Stimulated activated CD8-positive, alpha-beta memory T cell treated with anti-CD3 and anti-CD28 coated beads, Interleukin-7, amount 100 ng/mL, for 4 hours (primary cell): ENCODE results near the gene KIF18B.

Source experiments
- DNase-seq, 2 donors: peaks; one replicate each; pipeline ENCODE4 v3.0.0-alpha.2; 2020; ENCODE audit warnings: low read depth in 2 of 2

The KIF18B gene

DNA sequence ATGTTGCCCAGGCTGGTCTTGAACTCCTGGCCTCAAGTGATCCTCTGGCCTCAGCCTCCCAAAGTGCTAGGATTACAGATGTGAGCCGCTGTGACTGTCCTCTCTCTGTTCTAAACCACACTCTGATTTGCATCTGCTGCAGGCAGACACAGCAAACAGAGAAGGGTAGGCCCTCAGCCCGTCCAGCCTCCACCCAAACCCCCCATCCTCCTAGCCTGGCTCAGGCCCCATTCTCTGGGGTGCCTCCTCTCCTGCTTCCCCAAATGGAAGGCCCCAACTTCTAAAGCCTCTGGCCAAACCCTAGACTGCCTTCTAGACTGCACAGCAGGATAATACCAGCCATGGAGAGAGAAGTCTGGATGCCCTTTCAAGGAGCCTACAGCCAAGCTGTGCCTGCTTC is 28.2 kb downstream of the KIF18B start:
- DNase-seq: no peak

DNA sequence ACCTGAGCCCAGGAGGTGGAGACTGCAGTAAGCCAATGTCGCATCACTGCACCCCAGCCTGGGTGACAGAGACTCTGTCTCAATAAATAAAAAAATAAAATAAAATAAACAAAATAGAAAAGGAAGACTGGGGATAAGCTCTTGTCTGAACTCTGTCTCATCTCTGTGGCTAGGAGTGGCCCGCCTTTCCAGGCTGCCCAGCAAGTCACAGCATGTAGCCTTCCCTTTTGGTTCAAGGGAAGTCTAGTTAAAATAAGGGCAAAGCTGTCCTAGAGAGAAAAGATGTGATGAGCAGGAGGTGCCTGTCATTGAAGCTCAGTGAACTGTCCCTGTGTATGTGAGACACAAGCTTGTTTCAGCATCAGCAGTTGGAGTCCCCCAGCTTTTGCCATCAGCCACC is 29.6 kb downstream of the KIF18B start:
- no peak for DNase-seq

DNA sequence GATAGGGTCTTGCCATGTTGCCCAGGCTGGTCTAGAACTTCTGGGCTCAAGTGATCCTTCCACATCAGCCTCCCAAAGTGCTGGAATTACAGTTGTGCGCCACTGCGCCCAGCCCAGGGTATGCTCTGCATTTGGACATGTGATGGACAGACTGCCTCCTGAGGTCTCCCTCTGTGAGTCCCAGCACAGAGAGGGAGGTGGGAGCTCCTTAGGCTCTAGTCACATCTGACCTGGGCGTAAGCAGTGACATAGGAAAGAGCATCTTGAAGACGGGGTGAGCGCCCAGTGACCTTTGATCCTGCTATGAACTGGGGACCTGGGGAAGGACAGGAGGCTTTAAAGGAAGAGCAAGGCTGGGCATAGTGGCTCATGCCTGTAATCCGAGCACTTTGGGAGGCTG is 30.1 kb downstream of the KIF18B start:
- DNase-seq: no peak

DNA sequence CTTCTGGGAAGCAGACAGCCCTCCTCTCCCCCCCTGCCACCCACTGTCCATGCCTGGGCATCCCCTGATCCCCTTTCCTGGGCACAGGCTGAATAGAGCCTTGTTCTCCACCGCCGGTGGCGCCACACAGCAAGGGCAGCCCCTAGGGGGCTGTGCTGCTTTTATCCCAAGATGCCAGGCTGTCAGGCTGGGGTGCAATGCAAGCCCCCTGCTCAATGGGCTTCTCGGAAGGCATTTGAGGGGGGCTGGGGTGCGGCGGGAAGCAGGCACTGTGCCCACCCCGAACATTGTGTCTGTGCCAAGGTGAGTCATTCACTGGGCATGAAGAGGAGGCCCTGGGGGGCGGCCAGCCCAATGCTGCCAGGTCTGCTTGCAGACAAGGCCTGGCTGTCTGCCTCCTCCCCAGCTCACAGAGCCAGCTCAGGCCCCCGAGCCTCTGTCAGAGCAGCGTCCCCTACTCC is 30.8 kb downstream of the KIF18B start:
- DNase-seq: no peak

DNA sequence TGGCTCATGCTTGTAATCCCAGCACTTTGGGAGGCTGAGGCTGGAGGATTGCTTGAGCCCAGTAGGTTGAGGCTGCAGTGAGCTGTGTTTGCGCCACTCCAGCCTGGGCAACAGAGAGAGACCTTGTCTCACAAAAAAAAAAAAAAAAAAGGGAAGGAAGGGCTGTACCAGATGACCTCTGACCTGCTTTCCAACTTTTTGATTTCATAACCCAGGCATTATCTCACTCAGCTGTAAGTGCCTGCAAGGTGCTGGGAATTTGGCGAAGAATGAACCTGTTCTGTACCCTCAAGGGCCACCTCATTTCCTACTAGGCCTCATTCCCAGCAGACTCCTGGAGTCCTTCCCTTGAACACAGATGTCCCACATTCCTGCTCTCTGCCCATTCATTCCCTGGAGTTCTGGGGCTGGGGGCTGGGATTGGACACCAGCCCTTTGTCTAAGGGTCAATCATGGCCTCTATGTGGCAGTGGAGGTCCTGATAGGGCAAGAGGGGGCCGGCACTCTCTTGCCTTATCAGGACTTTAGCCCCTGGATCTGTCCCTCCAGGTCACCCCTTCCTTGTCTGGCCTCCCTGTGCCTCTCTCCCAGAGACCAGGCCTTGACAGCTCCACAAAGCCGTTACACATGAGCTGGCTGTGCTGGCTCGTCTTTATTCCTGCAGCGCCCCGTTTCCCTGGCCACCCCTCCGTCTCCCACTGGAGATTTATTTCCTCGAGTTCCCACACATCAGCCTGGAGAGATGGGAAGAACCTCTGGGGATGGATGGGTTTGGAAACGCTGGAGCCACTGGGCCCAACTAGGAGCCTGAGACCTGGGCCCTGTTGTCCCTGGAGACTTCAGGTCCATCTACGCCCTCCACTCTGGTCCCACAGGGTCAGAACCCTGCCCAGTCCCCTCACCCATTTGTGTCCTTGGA is 31.5 kb downstream of the KIF18B start:
- DNase-seq: no peak

DNA sequence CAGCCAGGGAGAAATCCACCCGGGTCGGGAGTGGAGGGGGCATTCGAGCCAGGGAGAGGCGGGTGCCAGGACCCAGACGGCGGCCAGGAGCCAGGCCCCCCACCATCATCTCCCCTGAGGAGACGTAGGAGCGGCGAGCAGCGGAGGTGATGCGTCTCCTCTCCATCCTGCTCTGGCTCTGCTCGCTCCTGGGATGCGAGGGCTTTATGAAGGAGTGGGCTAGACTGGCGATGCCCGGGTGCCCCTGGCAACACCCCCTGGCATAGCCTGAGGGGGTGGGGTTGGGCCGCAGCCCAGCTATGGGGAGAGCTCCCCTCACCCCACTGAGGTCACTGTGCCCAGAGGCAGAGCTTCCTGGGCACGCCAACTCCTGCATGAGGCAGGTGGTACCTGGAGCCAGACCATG is 32.2 kb downstream of the KIF18B start, which contains the start of gene GFAP:
Gene GFAP (minus strand): TSS at position 180 of the 406 bp plus-strand sequence. CDS start 14 bp downstream, at position 166.
- no peak for DNase-seq

DNA sequence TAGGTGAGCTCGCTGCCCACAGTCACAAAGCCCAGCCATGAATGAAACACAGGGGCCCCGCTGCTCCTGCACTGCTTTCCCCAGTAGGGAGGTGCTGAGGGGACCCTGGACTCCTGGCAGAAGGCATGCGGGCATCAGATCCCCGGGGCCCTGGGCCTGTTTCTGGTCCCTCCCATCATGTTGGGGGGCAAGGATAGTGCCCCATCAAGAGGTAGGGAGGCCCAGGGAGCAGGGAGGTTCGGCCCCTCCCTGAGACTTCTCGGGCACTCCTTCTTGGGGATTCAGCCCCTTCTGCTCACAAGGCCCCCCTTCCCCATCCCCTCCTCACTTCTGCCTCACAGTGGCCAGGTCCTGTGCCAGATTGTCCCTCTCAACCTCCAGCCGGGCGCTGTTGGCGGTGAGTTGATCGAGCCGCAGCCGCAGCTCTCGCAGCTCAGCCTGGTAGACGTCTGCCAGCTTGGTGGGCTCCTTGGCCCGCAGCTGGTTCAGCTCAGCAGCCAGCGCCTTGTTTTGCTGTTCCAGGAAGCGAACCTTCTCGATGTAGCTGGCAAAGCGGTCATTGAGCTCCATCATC is 32.8 kb downstream of the KIF18B start:
- no peak for DNase-seq

DNA sequence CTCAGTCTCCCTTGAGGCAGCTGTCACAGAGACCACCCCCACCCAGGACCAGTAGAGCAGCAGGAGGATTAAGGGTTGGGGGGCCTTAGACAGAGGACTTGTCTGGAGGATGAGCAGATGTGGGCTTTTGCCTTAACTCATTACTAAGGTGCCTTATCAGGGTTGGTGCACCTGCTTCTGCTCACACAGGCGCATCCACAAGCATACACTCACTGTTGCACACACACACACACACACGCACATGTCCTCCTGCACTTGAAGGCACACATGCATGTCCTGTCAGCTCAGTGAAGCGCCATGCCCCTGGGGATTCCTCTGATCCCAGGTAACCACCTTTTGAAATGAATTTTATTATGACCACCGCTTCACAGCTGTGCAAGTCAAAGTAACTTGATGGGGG is 33.4 kb downstream of the KIF18B start:
- DNase-seq: no peak

DNA sequence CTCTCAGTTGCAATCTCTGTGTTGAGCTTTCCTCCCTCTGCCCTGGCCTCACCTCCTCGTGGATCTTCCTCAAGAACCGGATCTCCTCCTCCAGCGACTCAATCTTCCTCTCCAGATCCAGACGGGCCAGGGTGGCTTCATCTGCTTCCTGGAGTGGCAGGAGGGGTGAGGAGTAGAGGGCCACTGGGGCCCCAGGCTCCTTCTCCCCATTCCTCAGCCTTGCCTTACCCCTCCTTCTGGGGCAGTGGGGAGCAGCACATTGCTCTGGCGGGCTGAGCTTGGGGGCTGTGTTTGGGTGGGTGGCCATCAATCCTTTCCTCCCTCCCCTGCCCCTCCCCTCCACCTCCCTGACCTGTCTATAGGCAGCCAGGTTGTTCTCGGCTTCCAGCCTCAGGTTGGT is 33.9 kb downstream of the KIF18B start:
- DNase-seq: no peak

DNA sequence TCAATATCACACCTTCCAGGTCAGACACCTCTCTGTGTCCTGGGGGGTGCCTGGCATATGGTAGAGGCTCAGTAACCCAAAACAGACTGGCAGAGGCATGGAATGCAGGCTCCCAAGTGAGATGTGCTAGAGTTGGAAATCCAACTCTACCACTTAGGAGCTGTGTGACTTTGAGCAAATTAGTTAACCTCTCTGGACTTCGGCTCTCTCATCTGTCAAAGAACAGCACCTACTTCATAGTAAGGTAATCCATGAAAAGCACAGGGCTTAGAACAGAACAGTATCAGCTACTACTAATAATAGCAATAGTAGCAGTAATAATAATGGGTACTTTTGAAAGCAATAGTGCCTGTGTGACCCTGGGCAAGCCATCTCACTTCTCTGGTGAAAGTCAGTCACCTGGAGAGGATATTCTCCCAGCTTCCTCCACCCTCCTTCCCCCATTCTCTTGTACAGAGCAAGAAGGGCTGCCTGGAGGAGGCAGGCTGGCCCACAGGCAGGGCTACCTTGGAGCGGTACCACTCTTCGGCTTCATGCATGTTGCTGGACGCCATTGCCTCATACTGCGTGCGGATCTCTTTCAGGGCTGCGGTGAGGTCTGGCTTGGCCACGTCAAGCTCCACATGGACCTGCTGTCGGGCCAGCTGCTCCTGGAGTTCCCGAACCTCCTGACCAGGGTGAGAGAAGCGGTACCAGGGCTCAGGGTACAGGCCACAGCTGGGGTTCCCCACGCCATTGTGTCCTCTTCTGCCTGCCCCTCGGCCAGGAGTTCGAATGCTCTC is 34.6 kb downstream of the KIF18B start:
- no peak for DNase-seq

DNA sequence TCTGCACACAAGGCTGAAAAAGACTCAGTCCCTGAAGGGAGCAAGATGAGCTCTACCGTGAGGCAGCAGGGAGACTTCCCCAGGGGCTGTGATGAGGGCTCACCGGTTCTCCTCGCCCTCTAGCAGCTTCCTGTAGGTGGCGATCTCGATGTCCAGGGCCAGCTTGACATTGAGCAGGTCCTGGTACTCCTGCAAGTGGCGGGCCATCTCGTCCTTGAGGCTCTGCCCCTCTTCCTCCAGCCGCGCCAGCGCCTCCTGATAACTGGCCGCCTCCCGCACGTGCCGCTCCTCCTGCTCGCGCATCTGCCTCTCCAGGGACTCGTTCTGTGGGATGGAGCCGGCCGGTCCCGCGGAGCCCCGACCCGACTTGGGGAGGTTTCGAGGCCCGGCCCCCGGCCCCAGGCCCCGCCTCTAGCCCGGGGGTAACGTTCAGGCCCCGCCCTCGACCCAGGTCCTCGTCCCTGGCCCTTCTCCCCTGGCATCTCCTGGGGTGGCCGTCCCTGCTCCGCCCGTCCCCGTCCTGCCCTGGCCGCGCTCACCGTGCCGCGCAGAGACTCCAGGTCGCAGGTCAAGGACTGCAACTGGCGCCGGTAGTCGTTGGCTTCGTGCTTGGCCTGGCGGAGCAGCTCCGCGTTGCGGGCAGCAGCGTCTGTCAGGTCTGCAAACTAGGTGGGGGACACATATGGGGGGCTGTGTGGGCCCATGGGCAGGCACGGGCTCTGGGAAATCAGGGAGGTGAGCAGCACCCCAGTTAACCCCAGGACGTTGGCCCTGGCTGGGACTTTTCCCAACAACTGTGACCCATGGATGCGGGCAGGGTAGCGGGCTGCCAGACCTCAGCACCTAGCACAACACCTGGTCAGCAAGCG is 36.2 kb downstream of the KIF18B start:
- peak; percentile 27 to 29 for DNase-seq

DNA sequence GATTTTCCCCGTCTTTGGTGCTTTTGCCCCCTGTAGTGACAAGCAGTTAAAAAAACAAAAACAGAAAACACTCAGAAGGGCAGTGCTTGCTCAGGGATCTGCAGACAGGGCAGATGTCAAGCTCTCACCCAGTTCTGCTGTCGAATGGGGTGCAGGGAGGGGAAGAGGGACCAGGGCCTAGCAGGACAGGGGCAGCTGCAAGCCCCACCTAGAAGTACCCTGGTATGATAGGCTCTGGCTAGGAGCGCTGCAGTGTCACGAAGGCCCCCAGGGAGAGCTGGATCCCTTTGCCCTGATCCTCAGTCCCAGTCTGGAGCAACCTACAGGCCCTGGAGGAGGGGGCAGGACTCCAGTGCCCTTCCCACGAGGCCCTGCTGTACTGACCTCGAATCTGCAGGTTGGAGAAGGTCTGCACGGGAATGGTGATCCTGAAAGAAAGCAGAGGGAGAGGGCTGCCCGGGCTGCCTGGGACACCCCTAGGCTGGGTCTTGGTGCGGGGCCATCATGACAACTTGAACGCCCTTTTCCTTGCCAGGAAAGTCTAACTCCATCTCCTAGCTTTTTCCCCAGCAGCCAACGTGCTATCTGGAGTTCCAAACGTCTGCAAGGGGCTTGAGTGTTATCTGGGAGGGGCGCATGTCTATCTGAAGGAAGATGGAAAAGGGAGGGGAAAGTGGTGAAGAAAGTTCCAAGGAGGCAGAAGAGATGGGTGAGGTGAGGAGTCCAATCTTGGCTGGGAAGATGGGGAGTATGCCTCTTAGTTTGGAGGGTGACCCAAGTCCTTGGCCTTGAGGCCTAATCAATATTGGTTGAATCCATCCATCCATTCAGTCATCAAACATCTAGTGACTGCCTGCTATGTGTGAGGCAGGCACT is 37.1 kb downstream of the KIF18B start:
- DNase-seq: no peak

DNA sequence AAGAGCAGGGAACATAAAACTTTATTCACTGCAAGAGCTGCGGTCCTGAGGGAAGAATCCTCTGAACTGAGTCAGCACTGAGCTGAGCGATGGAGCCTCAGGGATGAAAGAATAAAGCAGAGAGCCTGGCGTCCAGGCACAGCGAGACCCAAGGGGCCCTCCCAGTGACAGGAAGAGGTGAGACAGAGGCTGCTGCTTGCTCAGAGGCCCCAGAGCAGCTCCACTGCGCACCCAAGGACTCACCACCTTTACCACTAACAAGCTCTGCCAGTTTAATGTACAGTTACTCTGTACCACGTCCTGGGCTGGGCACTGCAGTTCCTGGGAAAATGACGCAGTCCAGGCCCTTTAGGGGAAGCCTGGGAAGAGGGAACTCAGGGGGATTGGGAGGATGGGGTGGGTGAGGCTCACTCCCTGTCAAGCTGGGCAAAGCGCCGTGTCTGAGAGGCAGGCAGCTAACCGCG is 37.9 kb downstream of the KIF18B start:
- DNase-seq: no peak

DNA sequence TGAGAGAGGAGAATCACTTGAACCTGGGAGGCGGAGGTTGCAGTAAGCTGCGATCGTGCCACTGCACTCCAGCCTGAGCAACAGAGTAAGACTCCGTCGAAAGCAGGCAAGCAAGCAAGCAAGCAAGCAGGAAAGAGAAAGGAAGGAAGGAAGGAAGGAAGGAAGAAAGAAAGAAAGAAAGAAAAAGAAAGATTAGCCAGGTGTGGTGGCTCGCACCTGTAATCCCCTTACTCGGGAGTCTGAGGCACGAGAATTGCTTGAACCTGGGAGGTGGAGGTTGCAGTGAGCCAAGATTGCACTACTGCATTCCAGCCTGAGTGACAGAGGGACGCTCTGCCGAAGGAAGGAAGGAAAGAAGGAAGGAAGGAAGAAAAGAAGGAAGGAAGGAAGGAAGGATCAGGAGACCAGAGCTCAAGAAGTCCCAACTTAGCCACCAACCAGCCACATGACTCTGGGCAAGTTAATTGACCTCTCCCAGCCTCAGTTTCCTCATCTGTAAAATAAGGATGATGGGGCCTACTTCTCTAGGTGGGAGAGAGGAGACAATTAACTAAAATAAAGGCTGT is 38.7 kb downstream of the KIF18B start:
- no peak for DNase-seq

DNA sequence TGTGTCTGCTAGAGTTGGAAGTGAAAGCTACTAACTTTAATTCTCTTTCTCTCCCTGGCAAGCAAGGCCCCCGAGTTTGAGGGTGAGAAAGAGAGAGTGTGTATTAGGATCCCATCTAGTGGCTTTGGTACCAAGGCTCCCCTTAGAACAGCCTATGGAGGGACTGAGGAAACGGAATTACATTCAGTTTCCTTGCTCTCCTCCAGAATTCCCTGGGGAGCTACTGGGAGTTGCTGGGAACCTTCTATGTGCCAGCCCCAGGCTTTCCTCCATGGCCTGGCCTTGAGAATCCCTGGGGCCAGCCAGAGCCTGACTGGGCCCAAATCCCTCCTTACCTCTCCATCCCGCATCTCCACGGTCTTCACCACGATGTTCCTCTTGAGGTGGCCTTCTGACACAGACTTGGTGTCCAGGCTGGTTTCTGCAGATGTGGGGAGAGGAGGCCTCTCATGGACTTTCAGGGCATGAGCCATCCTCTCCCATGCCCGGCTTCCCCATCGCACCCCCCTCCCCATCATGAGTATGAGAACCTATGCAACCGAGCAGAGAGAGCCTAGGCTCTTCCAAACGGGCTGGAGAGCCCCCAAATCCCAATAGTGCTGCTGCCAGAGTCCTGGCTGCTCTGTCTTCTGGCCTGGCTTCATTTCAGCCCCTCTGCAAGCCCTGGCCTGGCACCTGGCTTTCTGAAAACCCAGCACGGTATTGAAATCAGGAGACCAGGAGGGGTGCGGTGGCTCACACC is 39.7 kb downstream of the KIF18B start:
- no peak for DNase-seq

DNA sequence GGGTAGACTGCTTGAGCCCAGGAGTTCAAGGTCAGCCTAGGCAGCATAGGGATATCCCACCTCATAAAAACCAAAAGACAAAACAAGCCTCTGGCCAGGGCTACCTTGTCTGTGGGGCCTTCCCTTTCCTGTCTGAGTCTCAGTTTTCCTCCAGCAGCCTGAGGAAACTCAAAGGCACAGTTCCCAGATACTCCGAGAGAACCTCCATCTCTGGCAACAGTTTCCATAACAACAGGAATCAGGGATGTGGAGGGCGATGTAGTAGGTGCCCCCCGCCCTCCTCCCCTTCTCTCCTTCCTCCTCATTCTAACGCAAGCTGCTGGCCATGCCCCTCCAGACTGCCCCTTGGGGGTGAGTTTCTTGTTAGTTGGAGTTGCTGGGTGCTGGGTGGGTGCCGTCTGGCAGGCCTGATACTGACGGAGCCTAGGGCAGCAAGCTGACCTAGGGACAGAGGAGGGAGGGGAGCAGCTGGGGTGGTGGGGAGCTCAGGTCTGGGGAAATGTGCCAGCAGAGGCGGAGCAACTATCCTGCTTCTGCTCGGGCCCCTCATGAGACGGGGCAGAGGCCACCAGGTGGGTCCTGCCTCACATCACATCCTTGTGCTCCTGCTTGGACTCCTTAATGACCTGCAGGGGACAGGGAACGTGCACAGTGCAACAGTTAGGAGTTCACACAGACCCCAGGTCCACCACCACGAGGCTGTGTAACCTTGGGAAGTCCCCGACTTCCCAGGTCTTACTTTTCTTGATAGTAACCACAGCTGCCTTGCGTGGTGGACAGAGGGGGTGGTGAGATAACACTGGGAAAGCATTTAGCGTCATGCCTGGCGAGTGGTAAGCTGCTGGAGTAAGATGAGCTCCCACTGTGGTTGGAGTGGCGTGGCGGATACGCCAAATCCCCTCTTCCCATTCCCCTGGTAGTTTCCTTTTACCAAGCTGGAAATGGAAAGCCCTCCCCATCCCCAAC is 40.5 kb downstream of the KIF18B start:
- DNase-seq: no peak

DNA sequence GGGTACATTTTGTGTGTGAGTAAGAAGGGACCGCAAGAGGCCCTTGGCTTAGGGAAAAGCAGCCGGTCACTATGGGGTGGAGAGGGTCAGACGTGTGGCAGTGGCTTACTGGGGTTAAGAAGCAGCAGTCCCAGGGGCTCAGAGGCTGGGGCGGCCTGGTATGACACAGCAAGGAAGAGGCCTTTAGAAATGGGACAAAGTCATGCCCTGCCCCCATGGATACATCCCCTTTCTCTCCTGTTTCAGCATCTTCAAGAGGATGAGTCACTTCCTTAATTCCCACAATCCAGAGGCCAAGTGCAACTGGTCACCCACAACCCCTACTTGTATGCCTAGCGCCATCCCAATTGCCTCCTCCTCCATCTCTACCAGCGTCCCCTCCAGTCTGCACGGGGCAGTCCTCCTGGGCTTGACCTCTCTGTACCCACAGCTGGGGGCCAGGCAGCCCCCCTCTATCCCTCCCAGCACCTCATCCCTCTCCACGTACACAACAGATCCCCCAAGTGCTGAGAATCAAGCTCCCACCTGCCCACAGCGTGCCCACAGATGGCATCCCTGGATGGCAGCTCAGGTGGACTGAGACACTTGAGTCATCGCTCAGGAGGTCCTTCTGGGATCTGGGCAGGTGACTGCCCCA is 41.4 kb downstream of the KIF18B start:
- no peak for DNase-seq
